Small intestine (tissue), 16 donors: Measurements from ENCODE around the gene CCDC86. TPM values are rescaled to one million over a fixed set of nuclear protein-coding genes. Genes with fewer than 3 reads are reported as not detected.

Experiments
- DNase-seq, 2 donors: peaks; one replicate each; pipeline versions ENCODE4 v3.0.0 to v3.0.0-alpha.2; 2013
- FAIRE-seq: peaks from 2 replicates; lab custom pipeline; 2012; peaks lifted over from hg19 to GRCh38; lab: Jason Lieb, UNC
- H3K27ac ChIP-seq, 3 donors: one replicate each; pipeline ENCODE4 v1.5.1; 2013; ENCODE audit warnings: low read length in 2 of 3, mild to moderate bottlenecking in 2 of 3, control low read depth in 1 of 3, inconsistent platforms in 1 of 3, low read depth in 1 of 3, moderate library complexity in 1 of 3
- H3K27me3 ChIP-seq, 3 donors: one replicate each; pipeline ENCODE4 v1.6.1; 2013; ENCODE audit warnings: low read length in 3 of 3, inconsistent platforms in 1 of 3; ENCODE audit not compliant: control insufficient read depth in 3 of 3, insufficient read depth in 3 of 3
- H3K36me3 ChIP-seq, 3 donors: one replicate each; pipeline ENCODE4 v1.6.1; 2013; ENCODE audit warnings: low read length in 3 of 3, inconsistent platforms in 1 of 3, low read depth in 1 of 3, mild to moderate bottlenecking in 1 of 3, moderate library complexity in 1 of 3; ENCODE audit not compliant: control insufficient read depth in 3 of 3, insufficient read depth in 2 of 3
- H3K4me1 ChIP-seq, 3 donors: one replicate each; pipeline ENCODE4 v1.6.1; 2013; ENCODE audit warnings: low read length in 2 of 3, inconsistent platforms in 1 of 3, low read depth in 1 of 3, mild to moderate bottlenecking in 1 of 3, moderate library complexity in 1 of 3; ENCODE audit not compliant: control insufficient read depth in 3 of 3, insufficient read depth in 2 of 3
- H3K4me3 ChIP-seq, 3 donors: one replicate each; pipeline ENCODE4 v1.5.1; 2013; ENCODE audit warnings: low read length in 3 of 3, control low read depth in 1 of 3, inconsistent platforms in 1 of 3, low read depth in 1 of 3, mild to moderate bottlenecking in 1 of 3, moderate library complexity in 1 of 3
- H3K9me3 ChIP-seq, 2 donors: one replicate each; pipeline ENCODE4 v1.6.1; 2013; ENCODE audit warnings: low read depth in 1 of 2, low read length in 1 of 2; ENCODE audit not compliant: control insufficient read depth in 2 of 2, insufficient read depth in 1 of 2
- WGBS, 3 donors: extraction: QIAGEN DNeasy Blood & Tissue Kit; methylation state at CpG; one replicate each; pipeline ENCODE4 v1.1.7; 2013; 5-methylcytosine and 5-hydroxymethylcytosine counted together
- long read RNA-seq, 10 donors: transcript quantifications; one replicate each; lab custom pipeline, GENCODE V29; 2026
- polyA plus RNA-seq, 4 donors: library from polyadenylated mRNA; stranded (reverse) in 3 of 4; unstranded in 1 of 4; fragments of 200-250 nt in 3 of 4; fragments of 120-200 nt in 1 of 4; gene quantifications; one replicate each; pipeline versions ENCODE4 v1.2.1 to v1.2.3, GENCODE V29; 2013
- donor health status: healthy with polysubstance abuse.
- donor health status: control.
- donor health status: control.
- donor health status: Bipolar disorder and iron deficiency.
- donor health status: healthy.

The CCDC86 gene, protein sequence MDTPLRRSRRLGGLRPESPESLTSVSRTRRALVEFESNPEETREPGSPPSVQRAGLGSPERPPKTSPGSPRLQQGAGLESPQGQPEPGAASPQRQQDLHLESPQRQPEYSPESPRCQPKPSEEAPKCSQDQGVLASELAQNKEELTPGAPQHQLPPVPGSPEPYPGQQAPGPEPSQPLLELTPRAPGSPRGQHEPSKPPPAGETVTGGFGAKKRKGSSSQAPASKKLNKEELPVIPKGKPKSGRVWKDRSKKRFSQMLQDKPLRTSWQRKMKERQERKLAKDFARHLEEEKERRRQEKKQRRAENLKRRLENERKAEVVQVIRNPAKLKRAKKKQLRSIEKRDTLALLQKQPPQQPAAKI
- 10 to 100 TPM; 10.5 to 23.7 (median 15.0) TPM for polyA plus RNA-seq
- long read RNA-seq, donor 1, transcript CCDC86-201 (4 exons, 1,893 nt), result major isoform, 10 of 42 reads
- long read RNA-seq, donor 1, partial matches to known transcripts, result 28 of 42 reads
- long read RNA-seq, donor 1, other reads (novel, unspliced or antisense), result 0 of 42 reads
- long read RNA-seq, donor 2, partial matches to known transcripts, result 0 of 1 reads
- long read RNA-seq, donor 2, other reads (novel, unspliced or antisense), result 0 of 1 reads
- long read RNA-seq, donor 3, partial matches to known transcripts, result 0 of 4 reads
- long read RNA-seq, donor 3, other reads (novel, unspliced or antisense), result 0 of 4 reads
- long read RNA-seq, donor 4, result 0 reads
- long read RNA-seq, donor 5, partial matches to known transcripts, result 0 of 4 reads
- long read RNA-seq, donor 5, other reads (novel, unspliced or antisense), result 0 of 4 reads
- long read RNA-seq, donor 6, partial matches to known transcripts, result 0 of 4 reads
- long read RNA-seq, donor 6, other reads (novel, unspliced or antisense), result 0 of 4 reads
- long read RNA-seq, donor 7, result 0 reads
- long read RNA-seq, donor 8, partial matches to known transcripts, result 0 of 1 reads
- long read RNA-seq, donor 8, other reads (novel, unspliced or antisense), result 0 of 1 reads
- long read RNA-seq, donor 9, partial matches to known transcripts, result 0 of 2 reads
- long read RNA-seq, donor 9, other reads (novel, unspliced or antisense), result 0 of 2 reads
- long read RNA-seq, donor 10, transcript CCDC86-201 (4 exons, 1,893 nt), result major isoform, 7 of 8 reads
- long read RNA-seq, donor 10, partial matches to known transcripts, result 0 of 8 reads
- long read RNA-seq, donor 10, other reads (novel, unspliced or antisense), result 0 of 8 reads

DNA sequence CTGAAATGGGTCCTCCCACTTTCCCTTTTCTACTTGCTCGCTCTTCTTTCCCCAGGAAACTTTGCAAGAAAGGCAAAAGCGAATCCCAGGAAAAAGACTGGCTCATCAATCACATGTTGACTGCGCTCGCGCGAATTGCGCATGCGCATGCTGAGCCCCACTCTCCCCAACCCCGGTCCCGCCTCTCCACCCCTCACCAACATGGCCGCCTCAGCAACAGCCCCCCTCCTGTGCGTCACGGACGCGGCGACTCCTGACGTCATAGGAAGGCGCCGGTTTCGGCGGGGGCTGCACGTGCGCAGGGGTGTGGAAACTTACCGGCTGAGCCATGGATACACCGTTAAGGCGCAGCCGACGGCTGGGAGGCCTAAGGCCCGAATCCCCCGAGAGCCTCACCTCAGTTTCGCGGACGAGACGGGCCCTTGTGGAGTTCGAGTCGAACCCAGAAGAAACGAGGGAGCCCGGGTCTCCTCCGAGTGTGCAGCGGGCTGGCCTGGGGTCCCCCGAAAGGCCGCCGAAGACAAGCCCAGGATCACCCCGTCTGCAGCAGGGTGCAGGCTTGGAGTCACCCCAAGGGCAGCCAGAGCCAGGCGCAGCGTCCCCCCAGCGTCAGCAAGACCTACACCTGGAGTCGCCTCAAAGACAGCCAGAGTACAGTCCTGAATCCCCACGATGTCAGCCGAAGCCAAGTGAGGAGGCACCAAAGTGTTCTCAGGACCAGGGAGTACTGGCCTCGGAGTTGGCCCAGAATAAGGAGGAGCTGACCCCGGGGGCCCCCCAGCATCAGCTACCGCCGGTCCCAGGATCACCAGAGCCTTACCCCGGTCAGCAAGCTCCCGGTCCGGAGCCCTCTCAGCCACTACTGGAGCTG is at the start of gene CCDC86:
Gene CCDC86 (plus strand): TSS at position 317 of the 871 bp plus-strand sequence. CDS start 12 bp downstream, at position 329.
- DNase-seq (peak; percentile 94 to 99), FAIRE-seq (no peak)
- Histone ChIP-seq H3K27ac (peak within 1 kb of the TSS; percentile 16 to 78 (median 66)), H3K9me3 (no peaks in the 10 kb centered on the region), H3K4me3 (peak within 1 kb of the TSS; percentile 62 to 88 (median 79)), H3K36me3 (peaks cover 0 to 3% (median 0%) of the 10 kb centered on the region in 3 donors), H3K27me3 (no peaks in the 10 kb centered on the region), H3K4me1 (peaks cover 3 to 23% (median 16%) of the 10 kb centered on the region in 3 donors)
- WGBS, 3 donors, result 0 to 1% (median 1%) methylated on average over 56 to 57 of the region's 57 CpGs

DNA sequence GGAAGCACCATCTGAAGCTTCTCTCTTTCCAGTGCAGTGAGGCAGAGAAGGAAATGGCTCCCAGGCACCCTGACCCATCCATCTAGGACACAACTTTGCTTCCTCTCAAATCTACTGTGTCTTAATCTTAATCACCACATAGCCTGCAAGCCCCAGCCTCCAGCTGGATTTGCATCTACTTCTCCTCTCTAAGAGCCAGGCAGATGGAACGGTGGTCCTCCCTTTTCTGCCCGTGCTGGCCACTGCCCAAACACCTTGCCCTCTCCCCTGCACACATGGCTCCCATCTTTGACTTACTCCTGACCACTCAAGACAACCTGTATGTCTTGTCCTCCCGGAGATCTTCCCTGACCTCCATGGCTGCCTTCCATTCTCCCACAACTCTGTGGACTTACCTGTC is 49.4 kb upstream of the CCDC86 start:
- Histone ChIP-seq H3K4me3 (no peak overlapping the region), H3K27ac (no peak overlapping the region), H3K4me1 (peaks cover 0 to under 1% (median 0%) of the 10 kb centered on the region in 3 donors), H3K36me3 (peaks cover 0 to 10% (median 0%) of the 10 kb centered on the region in 3 donors), H3K27me3 (peaks cover 0 to 8% (median 0%) of the 10 kb centered on the region in 3 donors), H3K9me3 (peaks cover 0 to 10% of the 10 kb centered on the region in 2 donors)
- FAIRE-seq, result no peak
- no peak for DNase-seq
- 67 to 90% (median 76%) methylated on average over 3 of the region's 3 CpGs for WGBS, 3 donors

DNA sequence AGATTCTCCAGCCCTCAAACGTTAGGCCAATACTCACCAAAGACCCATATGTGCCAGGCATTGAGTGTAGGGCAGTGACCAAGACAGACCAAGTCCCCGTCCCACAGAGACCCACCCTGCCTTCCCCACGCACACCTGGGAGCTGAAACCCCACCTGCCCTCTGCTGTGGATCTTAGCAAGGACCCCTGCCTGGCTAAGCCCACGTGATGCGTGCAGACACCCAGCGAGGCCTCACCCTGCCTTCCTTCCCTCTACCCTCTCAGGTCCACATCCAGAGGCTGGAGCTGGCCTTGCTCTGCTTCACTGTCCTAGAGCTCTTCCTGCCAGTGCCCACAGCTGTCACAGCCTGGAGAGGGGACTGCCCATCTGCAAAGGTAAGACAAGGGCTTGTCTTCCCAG is 46.6 kb upstream of the CCDC86 start:
- peaks cover 0 to 5% (median 0%) of the 10 kb centered on the region in 3 donors for H3K27me3 ChIP-seq
- 56 to 89% (median 79%) methylated on average over 6 of the region's 6 CpGs for WGBS, 3 donors
- H3K4me1 ChIP-seq, result no peaks in the 10 kb centered on the region
- DNase-seq (no peak), FAIRE-seq (no peak)
- no peak overlapping the region for H3K4me3 ChIP-seq
- H3K9me3 ChIP-seq, result peaks cover 0 to 10% of the 10 kb centered on the region in 2 donors
- peaks cover 0 to 10% (median 0%) of the 10 kb centered on the region in 3 donors for H3K36me3 ChIP-seq
- no peak overlapping the region for H3K27ac ChIP-seq

DNA sequence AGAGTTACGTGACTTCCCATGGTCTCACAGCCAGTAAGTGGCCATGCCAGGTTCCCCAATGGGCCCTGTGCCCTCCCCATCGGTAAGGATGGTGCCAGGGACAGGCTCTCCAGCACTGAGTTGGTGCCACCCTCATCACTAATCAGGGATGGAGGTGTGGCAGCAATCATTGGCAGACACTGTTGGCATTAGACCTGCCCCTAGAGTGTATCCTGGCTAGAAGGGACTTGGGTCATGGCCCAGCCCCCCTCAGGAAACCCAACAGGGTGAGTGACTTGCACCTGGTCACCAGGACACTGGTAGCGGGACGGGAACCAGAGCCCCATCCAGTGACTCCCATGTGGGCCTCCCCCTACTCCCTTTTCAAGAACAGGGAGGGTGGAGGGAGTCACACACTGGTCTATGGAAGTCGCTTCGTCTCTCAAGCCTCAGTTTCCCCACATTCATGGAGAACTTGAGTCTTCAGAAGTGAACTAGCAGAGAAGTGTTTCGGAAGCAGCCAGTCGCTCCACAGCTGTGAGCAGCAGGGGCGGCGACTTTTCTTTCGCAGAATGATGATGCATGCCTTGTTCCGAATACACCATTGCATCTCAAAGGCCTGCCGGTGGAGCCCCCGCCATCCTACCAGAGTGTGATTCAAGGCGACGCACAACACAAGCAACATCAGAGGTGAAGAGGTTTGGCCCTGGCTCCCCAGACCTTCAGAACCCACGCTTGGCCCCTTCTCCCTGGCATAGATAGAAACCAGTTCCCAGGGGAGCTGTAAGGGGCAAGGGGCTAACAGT is 43.9 kb upstream of the CCDC86 start:
- Histone ChIP-seq H3K4me3 (no peak overlapping the region), H3K4me1 (no peaks in the 10 kb centered on the region), H3K27ac (no peak overlapping the region), H3K27me3 (peaks cover 0 to 2% (median 1%) of the 10 kb centered on the region in 3 donors), H3K9me3 (no peaks in the 10 kb centered on the region), H3K36me3 (peaks cover 0 to 8% (median 0%) of the 10 kb centered on the region in 3 donors)
- FAIRE-seq (no peak), DNase-seq (no peak)
- WGBS, 3 donors, result 89 to 91% (median 90%) methylated on average over 17 of the region's 17 CpGs

DNA sequence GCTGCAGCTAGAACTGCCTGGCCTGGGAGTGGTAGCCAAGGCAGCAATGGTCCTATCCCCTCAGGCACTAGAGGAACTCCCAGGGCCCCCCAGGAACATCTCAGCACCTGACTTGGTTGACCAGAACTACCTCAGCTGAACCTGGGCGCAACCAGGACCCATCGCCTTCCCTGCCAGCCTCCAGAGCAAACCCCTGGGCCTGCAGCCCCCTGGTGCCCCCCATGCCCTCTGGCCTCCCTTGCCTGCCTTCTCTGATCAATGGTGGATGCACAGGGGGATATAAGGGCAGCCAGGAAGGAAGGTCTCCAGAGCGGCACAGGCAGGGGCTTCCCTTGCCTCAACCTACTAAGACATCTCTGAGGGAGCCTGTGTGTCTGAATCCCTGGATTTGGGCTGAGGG is 43.3 kb upstream of the CCDC86 start:
- Histone ChIP-seq H3K4me1 (no peaks in the 10 kb centered on the region), H3K9me3 (no peaks in the 10 kb centered on the region), H3K27ac (no peak overlapping the region), H3K27me3 (peaks cover 0 to 2% (median 0%) of the 10 kb centered on the region in 3 donors), H3K36me3 (peaks cover 0 to 8% (median 0%) of the 10 kb centered on the region in 3 donors), H3K4me3 (no peak overlapping the region)
- 95 to 96% (median 96%) methylated on average over 3 of the region's 3 CpGs for whole genome bisulfite sequencing, 3 donors
- no peak for DNase-seq
- no peak for FAIRE-seq

DNA sequence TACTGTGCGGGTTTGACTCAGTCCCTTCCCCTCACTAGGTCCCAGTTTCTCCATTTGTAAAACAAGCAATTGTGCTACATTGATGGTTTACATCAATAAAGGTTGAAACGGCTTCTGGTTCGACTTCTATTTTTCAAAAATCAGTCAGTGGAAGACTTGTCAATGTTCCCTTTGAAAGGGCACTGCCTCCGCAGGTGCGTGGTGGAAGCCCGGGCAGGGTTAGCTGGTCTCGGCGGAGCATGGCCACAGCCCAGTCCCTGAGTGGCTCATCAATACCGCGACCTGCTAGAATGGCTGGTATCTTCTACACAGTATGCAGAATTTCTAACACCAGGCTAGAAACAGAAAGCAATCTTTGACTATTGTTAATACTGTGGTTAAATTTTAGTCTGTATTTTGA is 40.7 kb upstream of the CCDC86 start:
- no peak overlapping the region for H3K4me3 ChIP-seq
- H3K4me1 ChIP-seq, result no peaks in the 10 kb centered on the region
- H3K27ac ChIP-seq, result no peak overlapping the region
- DNase-seq, result no peak
- no peaks in the 10 kb centered on the region for H3K9me3 ChIP-seq
- peaks cover 0 to 3% (median 0%) of the 10 kb centered on the region in 3 donors for H3K36me3 ChIP-seq
- FAIRE-seq, result no peak
- H3K27me3 ChIP-seq, result peaks cover 0 to 2% (median 0%) of the 10 kb centered on the region in 3 donors
- 87 to 93% (median 92%) methylated on average over 10 of the region's 10 CpGs for WGBS, 3 donors
